Effector CD8-positive, alpha-beta T cell (primary cell): ENCODE data around the gene RNF144A.
A peak's percentile ranks its signal among the peaks of the same experiment; 100 is the strongest.

Source experiments
- DNase-seq: peaks from one replicate; lab custom pipeline; 2025; lab: John Stamatoyannopoulos, UW

RNF144A gene

DNA sequence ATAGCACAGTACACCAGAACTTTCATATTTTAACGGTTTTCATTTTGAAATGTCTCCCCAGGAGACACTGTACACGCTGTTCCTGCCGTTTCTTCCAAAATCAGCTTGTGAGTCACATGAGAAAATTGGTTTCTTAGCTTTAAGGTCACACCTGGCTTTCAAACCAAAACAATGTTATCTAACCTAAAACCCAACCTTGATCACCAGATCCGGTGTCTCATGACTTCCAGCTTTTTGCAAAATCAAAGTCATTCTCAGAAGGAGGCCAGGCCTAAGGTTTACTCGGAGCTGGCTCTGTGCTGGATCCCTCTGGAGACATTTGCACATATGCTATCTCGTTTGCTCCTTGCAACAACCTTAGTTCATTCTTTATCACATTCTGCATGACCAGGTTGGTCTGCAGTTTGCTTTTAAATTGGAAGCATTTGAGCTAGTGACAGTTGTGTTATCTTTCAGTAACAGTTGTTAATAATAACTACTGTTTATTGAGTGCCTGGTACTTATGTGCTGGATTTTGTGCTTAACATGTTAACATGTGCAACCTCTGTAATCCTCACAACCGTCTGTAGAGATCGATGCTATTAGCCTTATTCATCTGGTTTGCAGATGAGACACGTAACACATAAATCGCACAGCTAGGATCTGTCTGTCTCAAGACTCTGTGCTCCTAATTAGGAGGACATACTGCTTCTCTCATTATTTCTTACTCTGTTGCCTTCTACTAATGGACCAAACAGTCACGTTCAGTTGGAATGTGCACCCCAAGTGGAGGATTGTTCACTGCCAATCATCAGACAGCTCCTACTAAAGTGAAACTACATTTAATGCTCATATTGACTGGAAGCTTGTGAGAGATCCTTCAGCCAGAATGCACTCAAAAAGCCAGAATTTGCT, 105.5 kb downstream of the RNF144A start:
- no peak for DNase-seq

DNA sequence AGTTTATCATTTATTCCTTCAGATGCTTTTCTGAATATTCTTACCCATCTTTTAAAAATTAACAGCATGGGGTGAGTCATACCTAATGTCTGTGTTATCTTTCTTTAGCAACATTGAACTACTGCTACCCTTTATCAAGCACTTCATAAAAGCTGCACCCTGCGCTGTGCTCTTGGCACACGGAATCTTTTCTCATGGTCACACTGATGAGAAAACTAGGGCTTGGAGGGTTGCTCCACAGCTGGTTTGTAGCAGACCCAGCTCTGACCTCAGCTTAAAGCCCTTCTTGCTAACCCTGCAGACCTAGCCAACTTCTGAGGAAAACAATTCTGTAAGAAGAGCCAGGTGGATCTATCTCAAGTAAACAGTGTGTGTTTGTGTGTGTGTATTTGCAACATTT, 106.3 kb downstream of the RNF144A start:
- DNase-seq: no peak

DNA sequence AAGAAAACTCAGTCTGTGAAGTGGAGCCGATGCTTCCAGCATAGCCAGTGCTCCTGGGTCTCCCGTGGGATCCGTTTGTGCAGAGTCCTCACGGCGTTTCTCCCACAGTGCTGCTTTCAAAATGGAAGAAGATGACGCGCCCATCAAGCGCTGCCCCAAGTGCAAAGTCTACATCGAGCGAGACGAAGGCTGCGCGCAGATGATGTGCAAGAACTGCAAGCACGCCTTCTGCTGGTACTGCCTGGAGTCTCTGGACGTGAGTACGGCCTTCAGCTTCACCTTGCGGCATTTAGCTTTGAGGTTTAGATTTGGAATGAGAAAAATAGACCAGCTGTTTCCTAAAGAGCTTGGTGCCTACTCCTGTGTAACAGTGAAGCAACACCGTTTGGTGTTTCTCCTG, 107.0 kb downstream of the RNF144A start:
- no peak for DNase-seq

DNA sequence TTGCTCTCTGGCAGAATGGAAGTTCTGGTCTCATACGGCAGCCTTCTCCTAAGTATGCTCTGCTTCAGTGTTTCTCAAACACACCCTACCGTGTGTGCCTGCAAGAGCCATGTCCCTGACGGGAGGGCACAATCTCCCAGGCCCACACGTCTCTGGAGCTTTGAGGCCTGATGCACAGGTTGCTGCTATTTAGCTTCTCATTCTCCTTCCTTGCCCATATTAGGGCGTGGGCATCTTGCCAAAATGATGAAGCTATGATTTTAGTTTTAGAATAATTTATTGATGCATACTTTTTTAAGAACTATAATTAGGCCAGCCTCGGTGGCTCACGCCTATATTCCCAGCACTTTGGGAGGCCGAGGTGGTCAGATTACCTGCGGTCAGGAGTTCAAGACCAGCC, 107.9 kb downstream of the RNF144A start:
- DNase-seq: no peak

DNA sequence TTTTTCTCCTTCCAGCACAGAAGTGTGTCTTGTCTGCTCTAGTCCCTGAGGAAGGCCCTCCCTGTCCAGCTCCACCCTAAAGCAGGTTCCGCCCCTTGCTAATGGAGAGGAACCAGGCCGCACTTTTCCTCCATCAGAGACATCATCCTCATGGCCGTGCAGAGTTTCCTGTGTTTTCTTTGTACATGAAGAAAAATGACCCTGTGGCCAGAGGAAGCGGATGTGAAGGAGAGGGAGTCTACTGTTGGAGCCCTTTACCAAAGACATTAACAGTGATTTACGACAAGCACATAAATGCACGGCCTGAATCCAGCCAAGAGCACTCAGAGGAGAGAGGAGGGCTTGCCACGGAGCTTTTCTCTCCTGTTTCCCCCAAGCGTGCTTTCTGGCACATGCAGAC, 109.5 kb downstream of the RNF144A start:
- DNase-seq: no peak

DNA sequence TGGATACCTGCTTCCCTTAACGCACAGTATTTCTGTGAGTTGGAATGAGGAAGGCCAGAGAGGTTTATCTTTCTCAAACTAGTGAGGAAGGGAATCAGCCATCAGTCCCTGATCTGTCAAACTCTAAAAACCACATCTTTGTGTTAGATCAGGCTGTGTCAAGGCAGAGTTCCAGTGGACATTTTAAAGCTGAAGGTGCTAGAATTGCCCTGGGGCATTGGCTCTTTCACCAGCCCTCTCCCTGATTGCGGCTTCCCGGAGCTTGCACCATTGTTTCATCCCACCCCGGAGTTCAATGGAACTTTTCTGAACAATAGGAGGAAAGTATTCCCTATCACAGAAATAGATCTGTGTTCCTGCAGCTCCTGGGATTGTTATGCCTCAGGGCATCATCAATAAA, 110.2 kb downstream of the RNF144A start:
- DNase-seq: no peak

DNA sequence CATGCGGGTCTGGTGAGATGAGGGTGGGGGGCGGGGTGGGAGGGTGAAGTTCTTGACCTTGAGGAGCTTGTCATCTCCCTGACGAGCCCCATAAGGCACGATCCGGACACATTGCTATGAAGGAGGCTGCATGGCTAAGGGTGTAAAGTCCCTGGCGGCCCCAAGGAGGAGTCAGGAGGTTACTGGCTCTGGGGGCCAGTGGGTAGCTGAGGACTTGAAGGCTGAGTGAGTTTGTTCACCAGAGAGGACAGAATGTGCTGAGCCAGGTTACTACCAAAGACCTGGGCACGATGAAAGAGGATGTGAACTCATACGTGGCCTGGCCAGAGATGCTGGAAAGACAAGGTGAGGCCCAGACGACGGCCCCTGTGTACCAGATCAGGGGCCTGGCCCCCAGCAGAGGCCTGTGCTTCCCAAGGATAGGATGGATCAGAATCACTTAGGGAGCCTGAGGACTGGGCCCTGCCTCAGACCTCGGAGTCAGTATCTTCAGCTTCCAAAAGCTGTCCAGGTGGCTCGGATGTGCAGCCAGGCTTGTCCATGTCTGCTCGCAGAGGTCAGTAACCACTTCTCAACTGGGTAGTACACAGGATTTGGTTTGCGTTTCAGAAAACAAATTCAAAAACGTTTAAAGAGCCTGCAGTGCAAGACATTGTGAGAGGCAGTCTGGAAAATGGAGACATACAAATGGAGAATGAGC, 110.9 kb downstream of the RNF144A start:
- DNase-seq: no peak

DNA sequence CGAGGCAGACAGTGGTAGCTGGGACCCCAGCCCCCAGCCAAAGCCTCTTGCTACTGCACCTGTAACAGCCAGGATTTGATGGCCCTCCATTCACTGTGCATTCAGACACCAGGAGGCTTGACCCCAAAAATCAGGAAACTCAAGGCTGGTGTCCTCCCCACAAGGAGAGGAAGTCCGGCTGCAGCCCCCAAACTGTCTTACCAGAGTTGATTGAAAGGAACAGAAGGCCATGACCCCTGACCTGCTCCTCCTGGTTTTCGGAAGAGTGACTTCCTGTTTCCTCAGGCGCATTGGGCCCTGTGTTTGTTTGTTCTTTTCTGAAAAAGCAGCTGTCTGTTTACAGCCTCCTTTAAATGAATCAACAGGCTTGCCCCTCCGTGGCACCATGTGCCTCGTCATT, 111.6 kb downstream of the RNF144A start:
- no peak for DNase-seq

DNA sequence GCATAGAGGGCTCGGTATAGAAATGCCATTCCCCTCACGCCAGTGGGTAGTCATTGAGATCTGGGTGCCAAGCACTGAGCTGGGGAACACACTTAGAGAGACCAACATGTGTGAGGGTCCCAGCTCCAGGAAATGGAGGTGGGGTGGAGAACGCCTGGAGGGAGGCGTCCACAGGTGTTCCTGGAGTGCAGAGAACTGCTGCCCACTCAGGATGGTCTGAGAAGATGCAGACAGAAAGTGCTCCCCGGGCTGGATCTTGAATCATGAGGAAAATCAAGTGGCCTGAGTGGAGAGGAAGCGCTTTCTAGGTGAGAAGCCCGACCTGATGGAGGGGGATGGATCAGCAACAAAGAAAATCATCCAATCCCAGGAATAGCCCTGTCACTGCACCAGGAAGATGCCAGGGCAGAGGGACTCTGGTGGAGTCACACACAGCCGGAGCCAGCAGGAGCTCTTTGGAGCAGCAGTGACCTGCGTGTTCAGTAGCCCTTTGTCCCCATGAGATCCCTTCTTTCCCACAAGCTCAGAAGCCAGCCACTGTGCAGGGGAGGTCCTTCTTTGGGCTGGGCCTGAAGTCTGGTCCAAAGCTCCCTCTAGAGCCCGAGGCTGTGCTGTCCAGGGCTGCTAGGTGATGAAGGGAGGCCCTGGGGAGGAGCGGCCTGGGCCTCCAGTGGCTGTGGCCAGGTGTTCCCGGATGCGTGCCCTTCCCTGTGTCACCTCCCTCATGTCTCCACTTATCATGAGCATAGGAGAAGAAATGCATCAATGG, 112.3 kb downstream of the RNF144A start:
- no peak for DNase-seq

DNA sequence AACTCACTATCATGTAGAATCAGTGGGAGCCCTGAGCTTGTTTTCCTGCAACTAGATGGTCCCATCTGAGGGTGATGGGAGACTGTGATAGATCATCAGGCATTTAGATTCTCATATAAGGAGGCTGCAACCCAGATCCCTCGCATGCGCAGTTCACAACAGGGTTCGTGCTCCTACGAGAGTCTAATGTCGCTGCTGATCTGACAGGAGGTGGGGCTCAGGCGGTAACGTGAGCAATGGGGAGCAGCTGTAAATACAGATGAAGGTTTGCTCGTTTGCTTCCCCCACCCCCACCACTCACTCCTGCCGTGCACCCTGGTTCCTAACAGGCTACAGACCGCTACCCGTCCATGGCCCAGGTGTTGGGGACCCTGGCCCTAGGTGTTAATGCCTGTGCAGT, 113.6 kb downstream of the RNF144A start:
- no peak for DNase-seq

DNA sequence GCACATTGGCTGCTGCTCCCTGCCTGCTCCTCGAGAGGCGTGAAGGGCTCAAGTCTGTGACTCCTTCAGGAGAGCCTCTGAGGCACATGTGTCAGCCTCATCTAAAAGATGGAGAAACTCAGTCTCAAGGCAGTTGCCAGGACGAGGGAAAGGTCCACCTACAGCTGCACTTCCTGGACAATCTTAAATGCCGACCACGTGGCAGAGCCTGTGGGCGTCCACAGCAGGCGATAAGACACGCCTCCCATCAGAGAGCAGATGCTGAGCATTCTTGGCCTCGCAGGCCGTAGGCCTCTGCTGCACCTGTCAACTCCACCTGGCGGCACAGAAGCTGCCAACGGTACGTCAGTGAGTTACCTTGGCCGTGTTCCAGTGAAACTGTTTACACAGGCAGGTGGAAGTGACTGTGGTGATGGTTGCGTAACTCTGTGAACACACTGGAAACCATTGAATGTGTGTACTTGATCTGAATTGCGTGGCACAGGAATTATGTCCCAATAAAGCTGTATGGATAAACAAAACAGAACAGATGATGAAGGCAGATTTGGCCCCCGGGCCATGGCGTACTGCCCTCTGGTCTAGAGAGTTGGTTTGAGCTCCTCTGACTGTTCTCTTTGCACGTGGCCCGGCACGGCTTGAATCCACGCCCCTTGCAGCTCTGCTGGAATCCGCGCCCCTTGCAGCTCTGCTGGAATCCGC, 114.5 kb downstream of the RNF144A start:
- no peak for DNase-seq

DNA sequence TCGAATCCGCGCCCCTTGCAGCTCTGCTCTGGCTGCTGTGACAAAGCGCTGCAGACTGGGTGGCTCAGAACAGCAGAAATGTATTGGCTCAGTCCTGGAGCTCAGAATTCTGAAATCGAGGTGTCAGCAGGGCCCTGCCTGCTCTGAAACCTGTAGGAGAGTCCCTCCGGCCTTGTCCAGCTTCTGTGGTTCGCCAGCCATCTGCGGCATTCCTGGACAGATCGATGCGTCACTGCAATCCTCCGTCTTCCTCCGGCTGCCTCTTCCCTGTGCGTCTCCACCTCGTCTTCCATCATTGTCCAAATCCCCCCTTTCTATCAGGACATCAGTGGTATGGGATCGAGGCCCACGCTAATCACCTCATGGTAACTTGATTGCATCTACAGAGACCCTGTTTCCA, 115.2 kb downstream of the RNF144A start:
- DNase-seq: no peak

DNA sequence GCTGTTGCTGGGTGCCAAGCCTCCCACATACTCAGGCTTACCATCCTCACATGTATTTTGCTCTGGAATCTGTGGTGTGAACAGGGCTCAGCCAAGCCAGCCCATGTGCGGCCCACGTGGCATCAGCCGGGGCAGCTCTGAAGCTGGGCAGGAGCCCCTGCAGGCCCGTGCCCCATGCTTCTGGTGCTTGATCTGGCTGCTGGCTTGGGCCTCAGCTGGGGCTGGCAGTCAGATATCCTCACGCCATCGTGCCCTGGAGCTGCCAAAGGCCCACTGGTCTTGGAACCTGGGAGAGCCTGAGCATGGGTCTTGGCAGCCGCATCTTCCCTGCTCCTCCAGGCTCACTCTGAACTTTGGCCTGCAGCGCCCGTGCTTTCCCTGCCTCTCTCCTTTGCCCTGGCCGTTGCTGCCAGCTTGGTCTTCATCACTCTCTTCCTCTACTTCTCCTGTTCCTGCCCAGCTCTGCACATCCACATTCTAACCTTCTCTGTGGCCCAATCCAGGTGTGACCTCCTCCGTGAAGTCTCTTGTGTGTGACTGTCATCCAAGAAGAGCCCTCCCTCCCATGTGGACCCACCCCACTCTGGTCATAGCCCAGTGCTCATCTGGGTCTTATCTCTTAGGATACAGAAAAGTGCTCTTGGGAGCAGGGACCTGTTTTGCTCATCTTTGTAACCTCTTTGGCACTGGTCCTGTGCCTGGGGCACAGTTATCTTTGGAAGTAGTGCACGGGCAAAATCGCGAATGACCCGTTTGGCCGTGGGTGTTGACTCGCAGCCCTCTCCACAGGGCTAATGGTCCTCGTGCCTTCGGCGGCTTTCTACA, 116.1 kb downstream of the RNF144A start:
- no peak for DNase-seq

DNA sequence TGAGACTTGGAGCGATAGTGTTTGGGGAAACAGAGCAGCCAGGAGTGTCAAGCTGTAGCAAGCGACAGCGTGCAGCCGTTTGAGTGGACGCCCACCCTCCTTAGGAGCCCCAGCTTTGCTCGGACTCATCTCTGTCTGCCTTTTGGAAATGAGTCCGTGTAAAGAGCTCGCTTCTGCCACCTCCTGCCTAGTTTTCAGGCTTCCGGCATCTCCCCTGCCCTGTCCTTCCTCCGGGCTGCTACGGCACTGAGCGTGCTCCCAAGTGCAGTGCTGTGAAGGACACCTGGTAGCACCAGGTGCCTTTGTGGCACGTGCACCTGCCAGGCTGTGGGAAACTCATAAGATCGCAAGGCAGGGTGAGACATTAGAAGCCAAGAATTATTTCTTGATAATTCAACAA, 117.1 kb downstream of the RNF144A start:
- no peak for DNase-seq

DNA sequence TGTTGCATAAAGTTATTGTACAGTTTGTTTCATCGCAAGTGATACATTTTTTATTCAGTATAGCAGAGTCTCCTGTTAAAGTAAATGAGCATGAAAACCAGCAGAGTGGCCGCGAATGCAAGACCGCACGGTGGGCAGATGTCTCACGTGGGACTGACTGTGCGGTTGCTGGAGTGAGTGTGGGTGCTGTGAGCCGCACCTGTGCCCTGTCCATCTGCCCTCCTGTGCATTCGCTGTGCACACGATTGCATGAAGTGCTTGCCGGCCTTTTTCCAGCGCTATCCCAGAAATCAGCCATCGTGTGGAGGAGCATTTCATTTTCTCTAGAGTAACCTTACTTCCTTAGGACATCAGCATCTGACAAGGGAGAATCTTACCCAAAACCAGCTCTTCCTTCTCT, 118.7 kb downstream of the RNF144A start:
- DNase-seq: no peak

DNA sequence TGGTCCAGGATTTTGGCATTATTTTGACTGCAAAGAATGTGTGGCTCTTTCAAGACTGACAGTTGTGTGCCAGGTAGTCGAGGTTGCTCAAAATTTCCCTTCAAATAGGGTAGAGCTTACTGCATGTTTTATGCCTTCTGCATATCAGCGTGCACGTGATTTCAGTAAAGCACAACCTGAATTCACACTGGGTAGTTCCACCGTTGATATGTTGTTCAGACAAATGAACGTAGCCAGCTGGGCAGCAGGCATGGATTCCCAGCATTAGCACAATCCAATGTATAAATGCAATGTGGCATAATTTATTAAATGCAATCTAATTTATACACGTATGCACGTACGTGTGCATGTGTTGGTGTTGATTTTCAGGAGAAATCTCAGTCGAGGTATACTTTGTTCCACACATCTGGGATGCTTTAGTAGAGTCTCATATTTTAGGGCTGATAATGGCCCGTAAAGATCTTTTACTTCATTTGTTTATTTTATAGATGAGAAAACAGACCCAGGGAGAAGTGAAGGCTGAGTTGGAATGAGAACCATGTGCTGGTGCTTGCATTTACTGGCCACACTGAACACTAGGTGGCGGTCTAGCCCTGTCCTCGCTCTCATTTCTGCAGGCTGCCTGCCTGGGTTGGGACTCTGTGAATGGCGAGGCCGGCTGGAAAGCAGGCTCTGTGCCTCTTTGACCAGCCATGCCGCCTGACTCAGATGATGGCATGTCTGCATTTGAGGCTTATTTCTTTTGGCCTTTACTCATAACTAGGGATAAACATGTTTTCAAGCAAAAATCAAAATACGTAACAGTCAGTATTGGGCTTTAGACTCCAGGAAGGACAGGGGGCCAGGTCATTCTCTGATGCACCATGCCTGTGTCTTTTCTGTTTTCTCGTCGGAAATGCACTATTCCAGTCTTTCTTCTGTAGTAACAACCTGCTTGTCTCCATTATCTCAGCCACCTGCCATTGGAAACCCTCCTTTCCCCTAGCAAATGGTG, 120.4 kb downstream of the RNF144A start:
- DNase-seq: peak; percentile 9

DNA sequence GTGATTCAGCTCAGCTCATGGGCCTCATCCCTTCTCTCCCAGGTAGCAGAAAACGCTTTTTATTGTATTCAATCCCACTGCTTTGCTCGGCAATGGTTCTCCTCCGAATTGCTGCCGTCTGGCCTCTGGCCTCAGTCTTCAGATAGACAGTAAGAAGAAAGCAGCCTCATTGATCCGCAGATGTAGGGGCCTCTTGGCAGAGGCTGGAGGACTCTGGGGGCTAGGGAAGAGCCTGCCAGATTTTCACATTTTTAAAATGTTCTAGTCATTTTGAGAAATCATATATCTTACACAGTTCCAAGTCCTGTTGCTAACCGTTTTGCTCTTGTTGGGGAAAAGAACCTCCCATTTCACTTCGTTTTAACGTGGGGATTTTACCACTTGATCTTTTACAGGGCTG, 123.3 kb downstream of the RNF144A start:
- no peak for DNase-seq

DNA sequence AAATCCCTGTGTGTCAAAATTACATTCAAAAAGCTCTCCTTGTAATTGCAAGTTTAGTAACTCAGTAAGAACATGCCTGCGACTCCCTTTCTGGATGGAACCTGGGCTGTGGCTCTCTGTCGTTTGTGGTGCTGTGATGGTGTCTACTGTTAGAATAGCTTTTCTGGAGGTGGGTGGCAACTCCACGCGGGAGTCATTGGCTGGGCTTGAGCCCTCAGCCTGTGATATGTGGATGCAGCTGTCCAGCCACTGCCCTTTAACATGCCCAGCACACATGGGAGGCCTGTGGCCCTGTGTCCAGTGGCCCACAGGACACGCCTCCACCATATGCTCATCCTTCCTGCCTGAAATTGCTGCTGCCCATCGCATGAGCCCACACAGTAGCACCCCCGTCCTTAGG, 124.2 kb downstream of the RNF144A start:
- DNase-seq: no peak

DNA sequence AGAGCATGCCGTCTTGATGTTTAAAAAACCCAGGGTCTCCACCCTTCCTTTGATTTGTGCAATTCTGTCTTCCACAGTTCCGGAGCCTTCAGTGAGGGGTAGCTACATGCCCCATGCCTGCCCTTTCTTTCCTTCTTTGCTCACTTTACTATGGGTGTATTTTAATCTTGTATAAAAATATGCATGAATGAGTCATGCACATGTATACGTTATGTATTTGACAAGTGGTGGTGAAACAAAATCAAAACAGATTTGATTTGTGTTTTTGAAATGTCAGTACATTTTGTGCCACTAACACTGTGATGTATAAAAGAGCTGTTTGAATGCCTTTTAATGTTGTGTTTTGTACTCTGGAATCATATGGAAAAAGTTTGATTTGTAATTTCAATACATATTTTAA, 126.5 kb downstream of the RNF144A start:
- DNase-seq: no peak
